GM23248 (cell line): ENCODE measurements around the gene RETREG1. TPM values are rescaled to one million over a fixed set of nuclear protein-coding genes. Genes with fewer than 3 reads are reported as not detected.

Experiments
- DNase-seq: peaks from one replicate; pipeline ENCODE4 v3.0.0-alpha.2; 2015
- H2AFZ ChIP-seq: fragments of 200-600 bp; sonication (generic); 2 replicates; pipeline ENCODE4 v1.6.1; 2016; ENCODE audit warnings: antibody characterized with exemption
- H3F3A ChIP-seq: fragments of 200-600 bp; sonication (generic); 2 replicates; pipeline ENCODE4 v1.6.1; 2016; ENCODE audit warnings: mild to moderate bottlenecking, antibody characterized with exemption, mixed run types; ENCODE audit not compliant: insufficient read depth
- H3K27ac ChIP-seq: fragments of 200-600 bp; sonication (generic); 2 replicates; pipeline ENCODE4 v1.5.1; 2016; ENCODE audit warnings: mild to moderate bottlenecking
- H3K27me3 ChIP-seq: fragments of 200-600 bp; sonication (generic); replicated peaks from 2 replicates; pipeline ENCODE4 v1.6.1; 2016; ENCODE audit warnings: mild to moderate bottlenecking; ENCODE audit not compliant: insufficient read depth
- H3K36me3 ChIP-seq: fragments of 200-600 bp; sonication (generic); 2 replicates; pipeline ENCODE4 v1.6.1; 2016; ENCODE audit warnings: low read depth, mild to moderate bottlenecking
- H3K4me1 ChIP-seq: fragments of 200-600 bp; sonication (generic); 2 replicates; pipeline ENCODE4 v1.6.1; 2016; ENCODE audit warnings: mild to moderate bottlenecking; ENCODE audit not compliant: insufficient read depth
- H3K4me2 ChIP-seq: fragments of 200-600 bp; sonication (generic); one replicate; pipeline ENCODE4 v1.6.1; 2016; ENCODE audit warnings: mild to moderate bottlenecking; ENCODE audit not compliant: unreplicated experiment
- H3K4me3 ChIP-seq: fragments of 200-600 bp; sonication (generic); 2 replicates; pipeline ENCODE4 v1.5.1; 2016; ENCODE audit warnings: mild to moderate bottlenecking
- H3K79me2 ChIP-seq: fragments of 200-600 bp; sonication (generic); 2 replicates; pipeline ENCODE4 v1.6.1; 2016; ENCODE audit warnings: mild to moderate bottlenecking; ENCODE audit not compliant: insufficient read depth
- H3K9ac ChIP-seq: fragments of 200-600 bp; sonication (generic); 2 replicates; pipeline ENCODE4 v1.6.1; 2016; ENCODE audit warnings: mild to moderate bottlenecking
- H3K9me2 ChIP-seq: fragments of 200-600 bp; sonication (generic); 2 replicates; pipeline ENCODE4 v1.6.1; 2016; ENCODE audit warnings: mixed run types, mild to moderate bottlenecking, moderate library complexity; ENCODE audit not compliant: insufficient read depth
- H3K9me3 ChIP-seq: fragments of 200-600 bp; sonication (generic); one replicate; pipeline ENCODE4 v1.6.1; 2017; ENCODE audit warnings: low read depth
- H4K20me1 ChIP-seq: fragments of 200-600 bp; sonication (generic); 2 replicates; pipeline ENCODE4 v1.6.0; 2016; ENCODE audit not compliant: insufficient read depth
- EZH2 ChIP-seq: fragments of 200-600 bp; sonication (generic); IDR thresholded peaks from 2 replicates; pipeline ENCODE4 v1.6.1; 2018; ENCODE audit warnings: antibody characterized with exemption, mild to moderate bottlenecking; ENCODE audit not compliant: insufficient read depth, poor library complexity, severe bottlenecking
- EZH2phosphoT487 ChIP-seq: fragments of 200-600 bp; sonication (generic); IDR thresholded peaks from 2 replicates; pipeline ENCODE4 v1.6.1; 2018; ENCODE audit warnings: antibody characterized with exemption, moderate library complexity, mild to moderate bottlenecking, low read depth; ENCODE audit not compliant: insufficient read depth
- WGBS, 2 experiments: methylation state at CpG; one replicate each; pipeline ENCODE4 v1.1.6; 2015 to 2017; ENCODE audit warnings: low lambda C conversion rate in 2 of 2, low coverage in 1 of 2; ENCODE audit errors: missing lambda C conversion rate in 2 of 2; 5-methylcytosine and 5-hydroxymethylcytosine counted together
- in situ Hi-C: fragments of 300-500 bp; cut with MboI; formaldehyde crosslinking; loops from 2 replicates; pipeline ENCODE4 v1.15.0; 2020
- polyA plus RNA-seq: library from polyadenylated mRNA; unstranded; fragments of >200 nt; fragmentation: Nextera tagmentation; extraction: Ambion mirVana; gene quantifications from 2 replicates; pipeline ENCODE4 v1.2.1, GENCODE V29; 2016
- total RNA-seq: library from RNA; depleted of rRNA; stranded (reverse); fragments of >200 nt; shearing (Covaris generic); gene quantifications from 2 replicates; pipeline ENCODE4 v1.2.3, GENCODE V29; 2014

RETREG1 gene
- total and polyA plus RNA-seq, 2 experiments from 2014 or later = 0.22 to 1.1 TPM

DNA sequence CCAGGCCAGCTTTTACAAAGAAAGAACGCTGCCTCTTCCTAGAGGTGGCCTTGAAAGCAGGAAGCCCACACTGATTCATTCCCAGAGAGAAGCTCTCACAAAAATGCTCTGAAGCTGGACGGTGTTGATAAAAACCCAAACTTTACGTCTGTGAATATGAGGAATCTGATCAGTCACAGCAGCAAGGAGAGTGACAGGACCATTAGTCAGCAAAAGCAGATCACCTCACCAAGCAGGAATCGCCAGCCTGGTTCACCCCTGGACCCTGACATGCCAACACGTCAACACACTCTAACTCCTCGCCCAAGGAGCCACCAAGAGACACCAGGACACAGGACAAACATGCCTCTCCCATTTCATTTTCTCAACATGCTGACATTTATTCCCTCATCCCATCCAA is 80.6 kb downstream of the RETREG1 start:
- Histone ChIP-seq H3K36me3 (no peaks in the 10 kb centered on the region), H4K20me1 (no peaks in the 10 kb centered on the region), H3K4me2 (peak overlapping the region; percentile 41), H3K4me1 (peaks cover 33% of the 10 kb centered on the region), H3K9me2 (no peaks in the 10 kb centered on the region), H3K27ac (peak overlapping the region; percentile 24), H3K27me3 (no peaks in the 10 kb centered on the region), H3K79me2 (no peaks in the 10 kb centered on the region), H2AFZ (no peak overlapping the region), H3K9ac (no peak overlapping the region), H3K9me3 (no peaks in the 10 kb centered on the region), H3F3A (peaks cover 22% of the 10 kb centered on the region), H3K4me3 (no peak overlapping the region)
- peak; percentile 70 for DNase-seq
- in situ Hi-C loops = no loop called here
- WGBS, 2 experiments = 23 to 26% methylated on average over 6 of the region's 6 CpGs
- TF ChIP-seq EZH2 = no peak

GRCh38 chr5:16534280-16534679 is 82.5 kb downstream of the RETREG1 start:
- 45 to 47% methylated on average over 1 of the region's 1 CpG for WGBS, 2 experiments
- DNase-seq = no peak
- no peak overlapping the region for H3K4me3 ChIP-seq
- H3K4me1 ChIP-seq = peaks cover 18% of the 10 kb centered on the region
- no peaks in the 10 kb centered on the region for H3K79me2 ChIP-seq
- no peaks in the 10 kb centered on the region for H3K9me3 ChIP-seq
- H3K4me2 ChIP-seq = no peak overlapping the region
- in situ Hi-C loops = no loop called here
- H3K36me3 ChIP-seq = no peaks in the 10 kb centered on the region
- H3K27ac ChIP-seq = no peak overlapping the region
- H4K20me1 ChIP-seq = no peaks in the 10 kb centered on the region
- TF ChIP-seq EZH2phosphoT487 = no peak
- TF ChIP-seq EZH2 = no peak
- no peak overlapping the region for H3K9ac ChIP-seq
- no peaks in the 10 kb centered on the region for H3K9me2 ChIP-seq
- H2AFZ ChIP-seq = no peak overlapping the region
- 0 out of 2 replicates have a peak, but pooled peaks cover 3% of the 10 kb centered on the region for H3F3A ChIP-seq
- no peaks in the 10 kb centered on the region for H3K27me3 ChIP-seq

GRCh38 chr5:16531063-16531648 is 85.6 kb downstream of the RETREG1 start:
- no peak overlapping the region for H3K9ac ChIP-seq
- 82 to 85% methylated on average over 4 of the region's 4 CpGs for WGBS, 2 experiments
- DNase-seq = no peak
- no peaks in the 10 kb centered on the region for H3K9me2 ChIP-seq
- no peaks in the 10 kb centered on the region for H3F3A ChIP-seq
- H3K27me3 ChIP-seq = no peaks in the 10 kb centered on the region
- H3K79me2 ChIP-seq = no peaks in the 10 kb centered on the region
- no peak overlapping the region for H3K4me2 ChIP-seq
- H3K4me1 ChIP-seq = peaks cover 5% of the 10 kb centered on the region
- no peak overlapping the region for H3K27ac ChIP-seq
- TF ChIP-seq EZH2phosphoT487 (no peak), EZH2 (no peak)
- in situ Hi-C loops = no loop called here
- H3K9me3 ChIP-seq = no peaks in the 10 kb centered on the region
- H3K4me3 ChIP-seq = no peak overlapping the region
- H2AFZ ChIP-seq = no peak overlapping the region
- no peaks in the 10 kb centered on the region for H3K36me3 ChIP-seq
- H4K20me1 ChIP-seq = no peaks in the 10 kb centered on the region

DNA sequence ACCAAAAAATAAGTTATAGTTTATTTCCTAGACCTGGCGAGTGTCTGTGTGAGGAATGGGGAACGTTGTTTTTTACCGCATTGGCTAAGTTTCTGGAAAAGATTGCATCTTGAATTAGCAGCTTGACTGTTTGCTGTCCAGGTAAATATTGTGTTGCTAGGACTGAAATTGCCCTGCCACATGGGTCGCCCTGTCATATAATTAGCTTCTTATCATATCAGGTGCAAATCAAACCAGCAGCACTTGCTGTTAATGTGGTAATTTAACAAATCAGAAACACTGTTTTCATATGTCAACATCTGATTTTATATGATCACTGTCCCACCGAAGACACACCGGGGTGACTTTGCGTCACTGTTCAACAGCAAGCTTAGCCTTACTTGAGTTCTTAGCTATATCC is 87.5 kb downstream of the RETREG1 start:
- Histone ChIP-seq H3K79me2 (no peaks in the 10 kb centered on the region), H3K9ac (no peak overlapping the region), H3K9me3 (no peaks in the 10 kb centered on the region), H3K4me3 (no peak overlapping the region), H3K27me3 (no peaks in the 10 kb centered on the region), H3K4me2 (no peak overlapping the region), H3F3A (no peaks in the 10 kb centered on the region), H3K9me2 (no peaks in the 10 kb centered on the region), H3K4me1 (no peaks in the 10 kb centered on the region), H2AFZ (no peak overlapping the region), H3K27ac (no peak overlapping the region), H4K20me1 (no peaks in the 10 kb centered on the region), H3K36me3 (no peaks in the 10 kb centered on the region)
- no peak for DNase-seq
- in situ Hi-C loops = no loop called here
- 51% methylated on average over 7 of the region's 7 CpGs for WGBS, 2 experiments
- TF ChIP-seq EZH2phosphoT487 (no peak), EZH2 (no peak)
